Neural progenitor cell (in vitro differentiated cells): Measurements from ENCODE around the gene LGALS16.

Experiments
- CTCF ChIP-seq: fragments of 200-600 bp; sonication (generic); IDR thresholded peaks from 2 replicates; pipeline ENCODE4 v1.5.1; 2017; ENCODE audit warnings: antibody characterized with exemption, mild to moderate bottlenecking
- EZH2 ChIP-seq: fragments of 200-600 bp; sonication (generic); IDR thresholded peaks from 2 replicates; pipeline ENCODE4 v1.6.1; 2017; ENCODE audit warnings: antibody characterized with exemption, mild to moderate bottlenecking, moderate library complexity
- EZH2phosphoT487 ChIP-seq: fragments of 200-600 bp; sonication (generic); IDR thresholded peaks from 2 replicates; pipeline ENCODE4 v1.6.1; 2017; ENCODE audit warnings: antibody characterized with exemption

GRCh38 chr19:39701291-39701690, 45.6 kb downstream of the LGALS16 start:
- TF ChIP-seq CTCF (no peak), EZH2phosphoT487 (no peak), EZH2 (no peak)
